ENCODE results near the gene TERT. TPM values are rescaled to one million over a fixed set of nuclear protein-coding genes. Genes with fewer than 3 reads are reported as not detected.

Gene TERT
- total and polyA plus RNA-seq, 2 experiments from 2014 or later, result not detected

GRCh38 chr5:1312993-1313833 lies 18.3 kb upstream of the TERT start:
- no peaks in the 10 kb centered on the region for H3K4me1 ChIP-seq (ENCODE audit: insufficient read depth)
- no peaks in the 10 kb centered on the region; the same call in 1 of the 2 replicates for H3K36me3 ChIP-seq (ENCODE audit: low read depth)
- H3F3A ChIP-seq (ENCODE audit: insufficient read depth), result peaks cover 10% of the 10 kb centered on the region; the same call in 1 of the 2 replicates
- H3K79me2 ChIP-seq (ENCODE audit: insufficient read depth), result no peaks in the 10 kb centered on the region
- DNase-seq, result no peak
- TF ChIP-seq EZH2phosphoT487 (IDR thresholded peaks at IDR 0.05; ENCODE audit: insufficient read depth, low read depth) (no peak), EZH2 (IDR thresholded peaks at IDR 0.05; ENCODE audit: insufficient read depth, poor library complexity, severe bottlenecking) (no peak)
- H2AFZ ChIP-seq, result no peak overlapping the region
- in situ Hi-C loops (cut with MboI), result no loop called here
- no peak overlapping the region for H3K9ac ChIP-seq
- H3K27me3 ChIP-seq (replicated peaks; ENCODE audit: insufficient read depth), result 0 out of 2 replicates have a peak, but pooled peaks cover 10% of the 10 kb centered on the region
- no peaks in the 10 kb centered on the region for H4K20me1 ChIP-seq (ENCODE audit: insufficient read depth)
- H3K9me3 ChIP-seq (ENCODE audit: low read depth), result no peaks in the 10 kb centered on the region
- no peak overlapping the region for H3K4me2 ChIP-seq (ENCODE audit: unreplicated experiment)
- 23 to 24% methylated on average over 25 of the region's 25 CpGs for WGBS, 2 experiments (ENCODE audit: low coverage in 1 of 2, low lambda C conversion rate in 2 of 2, missing lambda C conversion rate in 2 of 2)
- H3K4me3 ChIP-seq, result no peak overlapping the region
- no peak overlapping the region for H3K27ac ChIP-seq
- no peaks in the 10 kb centered on the region for H3K9me2 ChIP-seq (ENCODE audit: insufficient read depth)

GRCh38 chr5:1312206-1312605 lies 17.3 kb upstream of the TERT start:
- Histone ChIP-seq H3K9me3 (ENCODE audit: low read depth) (no peaks in the 10 kb centered on the region), H3K4me2 (ENCODE audit: unreplicated experiment) (no peak overlapping the region), H2AFZ (no peak overlapping the region), H3K27ac (no peak overlapping the region), H3F3A (ENCODE audit: insufficient read depth) (0 out of 2 replicates have a peak, but pooled peaks cover 6% of the 10 kb centered on the region), H3K9me2 (ENCODE audit: insufficient read depth) (no peaks in the 10 kb centered on the region), H3K9ac (no peak overlapping the region), H4K20me1 (ENCODE audit: insufficient read depth) (no peaks in the 10 kb centered on the region), H3K36me3 (ENCODE audit: low read depth) (no peaks in the 10 kb centered on the region), H3K79me2 (ENCODE audit: insufficient read depth) (no peaks in the 10 kb centered on the region), H3K4me1 (ENCODE audit: insufficient read depth) (no peaks in the 10 kb centered on the region), H3K27me3 (replicated peaks; ENCODE audit: insufficient read depth) (0 out of 2 replicates have a peak, but pooled peaks cover 10% of the 10 kb centered on the region), H3K4me3 (no peak overlapping the region)
- no peak for DNase-seq
- TF ChIP-seq EZH2phosphoT487 (IDR thresholded peaks at IDR 0.05; ENCODE audit: insufficient read depth, low read depth) (no peak), EZH2 (IDR thresholded peaks at IDR 0.05; ENCODE audit: insufficient read depth, poor library complexity, severe bottlenecking) (no peak)
- 64 to 65% methylated on average over 7 of the region's 7 CpGs for WGBS, 2 experiments (ENCODE audit: low coverage in 1 of 2, low lambda C conversion rate in 2 of 2, missing lambda C conversion rate in 2 of 2)
- in situ Hi-C loops (cut with MboI), result no loop called here

- H3K9me2 ChIP-seq (ENCODE audit: insufficient read depth), result no peaks in the 10 kb centered on the region
- H3K79me2 ChIP-seq (ENCODE audit: insufficient read depth), result no peaks in the 10 kb centered on the region
- H3K4me1 ChIP-seq (ENCODE audit: insufficient read depth), result no peaks in the 10 kb centered on the region
- no peak overlapping the region for H3K9ac ChIP-seq
- in situ Hi-C loops (cut with MboI), result no loop called here
- no peak overlapping the region for H3K27ac ChIP-seq
- H3K4me3 ChIP-seq, result no peak overlapping the region
- 0 out of 2 replicates have a peak, but pooled peaks cover under 1% of the 10 kb centered on the region for H3F3A ChIP-seq (ENCODE audit: insufficient read depth)
- 0 out of 2 replicates have a peak, but pooled peaks cover 10% of the 10 kb centered on the region for H3K27me3 ChIP-seq (replicated peaks; ENCODE audit: insufficient read depth)
- H3K36me3 ChIP-seq (ENCODE audit: low read depth), result no peaks in the 10 kb centered on the region
- H4K20me1 ChIP-seq (ENCODE audit: insufficient read depth), result no peaks in the 10 kb centered on the region
- no peak overlapping the region for H3K4me2 ChIP-seq (ENCODE audit: unreplicated experiment)
- no peak overlapping the region for H2AFZ ChIP-seq
- H3K9me3 ChIP-seq (ENCODE audit: low read depth), result no peaks in the 10 kb centered on the region
- 73 to 75% methylated on average over 15 of the region's 15 CpGs for WGBS, 2 experiments (ENCODE audit: low coverage in 1 of 2, low lambda C conversion rate in 2 of 2, missing lambda C conversion rate in 2 of 2)
- no peak for DNase-seq
- TF ChIP-seq EZH2phosphoT487 (IDR thresholded peaks at IDR 0.05; ENCODE audit: insufficient read depth, low read depth) (no peak), EZH2 (IDR thresholded peaks at IDR 0.05; ENCODE audit: insufficient read depth, poor library complexity, severe bottlenecking) (no peak)
Measured at GRCh38 chr5:1311439-1312055, 16.7 kb upstream of the TERT start.

GRCh38 chr5:1310118-1310517 lies 15.2 kb upstream of the TERT start:
- no peak overlapping the region for H2AFZ ChIP-seq
- H3K4me3 ChIP-seq, result no peak overlapping the region
- H3K9ac ChIP-seq, result no peak overlapping the region
- no peaks in the 10 kb centered on the region for H4K20me1 ChIP-seq (ENCODE audit: insufficient read depth)
- TF ChIP-seq EZH2phosphoT487 (IDR thresholded peaks at IDR 0.05; ENCODE audit: insufficient read depth, low read depth), result no peak
- TF ChIP-seq EZH2 (IDR thresholded peaks at IDR 0.05; ENCODE audit: insufficient read depth, poor library complexity, severe bottlenecking), result no peak
- WGBS, 2 experiments (ENCODE audit: low coverage in 1 of 2, low lambda C conversion rate in 2 of 2, missing lambda C conversion rate in 2 of 2), result 59 to 63% methylated on average over 7 of the region's 7 CpGs
- H3K4me2 ChIP-seq (ENCODE audit: unreplicated experiment), result no peak overlapping the region
- DNase-seq, result no peak
- H3K9me3 ChIP-seq (ENCODE audit: low read depth), result no peaks in the 10 kb centered on the region
- H3K79me2 ChIP-seq (ENCODE audit: insufficient read depth), result no peaks in the 10 kb centered on the region
- no peaks in the 10 kb centered on the region for H3K9me2 ChIP-seq (ENCODE audit: insufficient read depth)
- 0 out of 2 replicates have a peak, but pooled peaks cover 10% of the 10 kb centered on the region for H3K27me3 ChIP-seq (replicated peaks; ENCODE audit: insufficient read depth)
- in situ Hi-C loops (cut with MboI), result no loop called here
- no peaks in the 10 kb centered on the region for H3F3A ChIP-seq (ENCODE audit: insufficient read depth)
- no peaks in the 10 kb centered on the region for H3K4me1 ChIP-seq (ENCODE audit: insufficient read depth)
- no peaks in the 10 kb centered on the region for H3K36me3 ChIP-seq (ENCODE audit: low read depth)
- H3K27ac ChIP-seq, result no peak overlapping the region
